GM23338 (cell line): Measurements from ENCODE around the gene TBCD.

Experiments used
- CTCF ChIP-seq, 2 experiments: fragments of 200-600 bp in 1 of 2; sonication (generic) in 1 of 2; conservative IDR thresholded peaks; 2 replicates each; pipeline versions ENCODE4 v1.5.1 to v1.6.1; 2016 to 2017; ENCODE audit warnings: antibody characterized with exemption in 2 of 2, low read depth in 2 of 2, mild to moderate bottlenecking in 2 of 2, moderate library complexity in 1 of 2
- EZH2 ChIP-seq: fragments of 200-600 bp; sonication (generic); IDR thresholded peaks from one replicate; pipeline ENCODE4 v1.8.0; 2017; ENCODE audit warnings: antibody characterized with exemption, mild to moderate bottlenecking, low read depth; ENCODE audit not compliant: unreplicated experiment
- EZH2phosphoT487 ChIP-seq: fragments of 200-600 bp; sonication (generic); IDR thresholded peaks from one replicate; pipeline ENCODE4 v1.8.1; 2018; ENCODE audit warnings: antibody characterized with exemption; ENCODE audit not compliant: unreplicated experiment
- JUNB ChIP-seq: IDR thresholded peaks from one replicate; pipeline ENCODE4 v1.6.1; 2016; ENCODE audit warnings: antibody characterized with exemption; ENCODE audit not compliant: unreplicated experiment

DNA sequence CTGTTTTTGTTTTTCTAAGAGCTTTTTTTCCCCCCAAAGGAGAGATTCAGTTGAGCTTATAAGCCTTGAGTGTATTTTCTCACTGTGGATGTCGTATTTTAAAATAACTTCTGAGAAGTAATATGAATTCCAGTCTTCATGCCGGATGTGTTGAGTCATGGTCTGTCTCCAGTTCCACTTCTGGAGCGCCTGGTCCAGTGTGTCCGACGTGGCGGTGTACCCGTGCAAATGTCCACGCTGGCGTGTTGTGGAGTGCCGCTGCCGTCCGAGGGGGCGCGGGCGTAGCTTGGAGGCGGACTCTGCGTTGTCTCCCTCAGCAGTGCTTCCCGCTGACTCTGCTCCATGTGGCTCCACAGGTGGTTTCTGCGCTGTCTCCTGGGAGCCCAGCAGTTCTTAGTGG is 148.9 kb downstream of the TBCD start:
- TF ChIP-seq CTCF (conservative IDR thresholded peaks at IDR 0.05; ENCODE audit: low read depth in 2 of 2) = no peak
- no peak for TF ChIP-seq EZH2phosphoT487
- no peak for TF ChIP-seq EZH2
- TF ChIP-seq JUNB = no peak
